ENCODE results near the gene CALML4.

The CALML4 gene, protein sequence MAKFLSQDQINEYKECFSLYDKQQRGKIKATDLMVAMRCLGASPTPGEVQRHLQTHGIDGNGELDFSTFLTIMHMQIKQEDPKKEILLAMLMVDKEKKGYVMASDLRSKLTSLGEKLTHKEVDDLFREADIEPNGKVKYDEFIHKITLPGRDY

DNA sequence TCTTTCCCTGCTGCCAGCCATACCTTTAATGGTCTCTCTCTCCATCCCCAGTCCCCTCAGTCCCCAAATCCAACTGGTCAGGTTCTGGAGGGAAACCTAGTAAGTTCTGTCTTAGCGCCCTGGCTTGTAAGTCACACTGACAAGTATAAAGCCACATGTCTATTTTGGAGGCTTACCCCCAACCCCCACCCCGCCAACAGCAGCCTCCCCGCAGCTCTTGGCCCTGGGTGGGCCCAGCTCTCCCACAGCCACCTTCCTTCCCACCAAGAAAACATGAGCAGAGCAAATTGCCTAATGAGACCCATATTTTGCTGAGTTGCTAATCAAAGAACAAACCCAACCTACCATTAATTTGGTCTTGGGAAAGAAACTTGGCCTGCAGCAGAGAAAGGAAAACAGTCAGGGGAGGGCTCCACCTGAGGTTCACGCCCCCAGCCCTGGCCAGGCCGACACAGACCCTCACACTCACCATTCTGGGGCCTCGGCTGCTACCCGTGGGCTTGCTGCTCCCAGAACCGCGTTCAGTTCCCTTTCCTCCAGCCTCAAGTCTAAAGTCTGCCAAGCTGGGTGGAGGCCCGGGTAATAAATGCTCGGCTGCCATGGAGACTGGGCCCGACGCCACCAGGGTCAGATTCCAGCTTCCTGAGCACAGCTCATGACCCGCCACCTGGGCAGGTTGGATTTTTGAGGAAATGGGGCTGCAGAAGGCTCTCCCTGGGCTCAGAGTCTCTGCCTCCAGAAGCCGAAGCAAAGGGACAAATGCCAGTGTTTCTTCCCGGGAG is at the start of gene CALML4:
CALML4 (minus strand) TSS at position 557 of the 782 bp plus-strand sequence; CDS start at position 472, 85 bp downstream.
- TF ChIP-seq, protein P1, sequence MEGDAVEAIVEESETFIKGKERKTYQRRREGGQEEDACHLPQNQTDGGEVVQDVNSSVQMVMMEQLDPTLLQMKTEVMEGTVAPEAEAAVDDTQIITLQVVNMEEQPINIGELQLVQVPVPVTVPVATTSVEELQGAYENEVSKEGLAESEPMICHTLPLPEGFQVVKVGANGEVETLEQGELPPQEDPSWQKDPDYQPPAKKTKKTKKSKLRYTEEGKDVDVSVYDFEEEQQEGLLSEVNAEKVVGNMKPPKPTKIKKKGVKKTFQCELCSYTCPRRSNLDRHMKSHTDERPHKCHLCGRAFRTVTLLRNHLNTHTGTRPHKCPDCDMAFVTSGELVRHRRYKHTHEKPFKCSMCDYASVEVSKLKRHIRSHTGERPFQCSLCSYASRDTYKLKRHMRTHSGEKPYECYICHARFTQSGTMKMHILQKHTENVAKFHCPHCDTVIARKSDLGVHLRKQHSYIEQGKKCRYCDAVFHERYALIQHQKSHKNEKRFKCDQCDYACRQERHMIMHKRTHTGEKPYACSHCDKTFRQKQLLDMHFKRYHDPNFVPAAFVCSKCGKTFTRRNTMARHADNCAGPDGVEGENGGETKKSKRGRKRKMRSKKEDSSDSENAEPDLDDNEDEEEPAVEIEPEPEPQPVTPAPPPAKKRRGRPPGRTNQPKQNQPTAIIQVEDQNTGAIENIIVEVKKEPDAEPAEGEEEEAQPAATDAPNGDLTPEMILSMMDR (IDR thresholded peaks at IDR 0.05; ENCODE audit: low read length) = no peak
- no peak for TF ChIP-seq EZH2 (IDR thresholded peaks at IDR 0.05; ENCODE audit: borderline replicate concordance, low read length)
- Histone ChIP-seq H3K4me1 (ENCODE audit: insufficient read depth, low read length, severe bottlenecking) (peaks cover 16% of the 10 kb centered on the region), H3K27me3 (ENCODE audit: insufficient read depth, low read length) (no peaks in the 10 kb centered on the region), H3K36me3 (ENCODE audit: insufficient read depth, low read length) (peaks cover 6% of the 10 kb centered on the region; the same call in 1 of the 2 replicates), H4K20me1 (ENCODE audit: insufficient read depth, low read length) (no peaks in the 10 kb centered on the region), H2AFZ (ENCODE audit: low read length) (no peak within 1 kb of the TSS), H3K4me3 (ENCODE audit: low read depth, low read length, poor library complexity, severe bottlenecking) (no peak within 1 kb of the TSS), H3K9ac (ENCODE audit: low read length) (no peak within 1 kb of the TSS), H3K79me2 (ENCODE audit: insufficient read depth, low read length) (no peaks in the 10 kb centered on the region), H3K9me2 (ENCODE audit: low read depth, low read length) (no peaks in the 10 kb centered on the region), H3K4me2 (ENCODE audit: low read length) (no peak within 1 kb of the TSS), H3F3A (ENCODE audit: insufficient read depth, low read length) (no peaks in the 10 kb centered on the region), H3K27ac (ENCODE audit: low read depth, low read length, poor library complexity, severe bottlenecking) (no peak within 1 kb of the TSS), H3K9me3 (ENCODE audit: low read length) (no peaks in the 10 kb centered on the region)

DNA sequence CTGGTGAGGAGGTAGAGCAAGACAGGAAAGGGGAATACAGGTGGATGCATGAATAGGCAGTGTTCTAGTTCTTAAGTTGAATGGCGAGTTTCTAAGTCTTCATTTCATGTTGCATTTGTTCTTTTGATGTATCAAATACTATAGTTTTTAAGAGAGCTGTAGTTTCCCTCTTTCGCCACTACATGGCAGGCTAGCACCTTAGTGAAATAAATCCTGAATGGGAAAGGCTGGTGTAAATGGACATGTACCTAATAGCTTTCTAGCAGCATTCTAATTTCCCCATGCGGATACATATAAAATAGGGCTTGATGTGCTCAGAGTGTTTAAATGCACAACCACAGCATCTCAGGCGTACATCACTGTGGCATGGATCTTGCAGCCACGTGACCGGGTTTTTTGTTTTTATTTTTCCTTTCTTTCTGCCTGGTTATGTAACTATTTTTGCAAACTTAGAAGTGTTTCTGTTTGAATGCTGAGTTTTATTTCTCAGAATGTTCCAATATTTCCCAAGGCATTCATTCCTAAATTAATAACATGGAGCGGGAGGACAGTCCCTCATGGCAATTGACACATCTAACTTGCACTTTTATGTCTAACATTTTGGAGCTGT is 47.9 kb upstream of the CALML4 start:
- Histone ChIP-seq H3K9ac (ENCODE audit: low read length) (no peak overlapping the region), H3K79me2 (ENCODE audit: insufficient read depth, low read length) (no peaks in the 10 kb centered on the region), H3K27me3 (ENCODE audit: insufficient read depth, low read length) (no peaks in the 10 kb centered on the region), H3F3A (ENCODE audit: insufficient read depth, low read length) (no peaks in the 10 kb centered on the region), H3K27ac (ENCODE audit: low read depth, low read length, poor library complexity, severe bottlenecking) (no peak overlapping the region), H3K4me1 (ENCODE audit: insufficient read depth, low read length, severe bottlenecking) (peaks cover 13% of the 10 kb centered on the region), H3K9me3 (ENCODE audit: low read length) (no peaks in the 10 kb centered on the region), H3K4me2 (ENCODE audit: low read length) (no peak overlapping the region), H3K9me2 (ENCODE audit: low read depth, low read length) (no peaks in the 10 kb centered on the region), H3K4me3 (ENCODE audit: low read depth, low read length, poor library complexity, severe bottlenecking) (no peak overlapping the region), H3K36me3 (ENCODE audit: insufficient read depth, low read length) (no peaks in the 10 kb centered on the region), H4K20me1 (ENCODE audit: insufficient read depth, low read length) (no peaks in the 10 kb centered on the region), H2AFZ (ENCODE audit: low read length) (no peak overlapping the region)
- TF ChIP-seq EZH2 (IDR thresholded peaks at IDR 0.05; ENCODE audit: borderline replicate concordance, low read length) = no peak
- TF ChIP-seq, protein P1 (IDR thresholded peaks at IDR 0.05; ENCODE audit: low read length) = peak; percentile 88

DNA sequence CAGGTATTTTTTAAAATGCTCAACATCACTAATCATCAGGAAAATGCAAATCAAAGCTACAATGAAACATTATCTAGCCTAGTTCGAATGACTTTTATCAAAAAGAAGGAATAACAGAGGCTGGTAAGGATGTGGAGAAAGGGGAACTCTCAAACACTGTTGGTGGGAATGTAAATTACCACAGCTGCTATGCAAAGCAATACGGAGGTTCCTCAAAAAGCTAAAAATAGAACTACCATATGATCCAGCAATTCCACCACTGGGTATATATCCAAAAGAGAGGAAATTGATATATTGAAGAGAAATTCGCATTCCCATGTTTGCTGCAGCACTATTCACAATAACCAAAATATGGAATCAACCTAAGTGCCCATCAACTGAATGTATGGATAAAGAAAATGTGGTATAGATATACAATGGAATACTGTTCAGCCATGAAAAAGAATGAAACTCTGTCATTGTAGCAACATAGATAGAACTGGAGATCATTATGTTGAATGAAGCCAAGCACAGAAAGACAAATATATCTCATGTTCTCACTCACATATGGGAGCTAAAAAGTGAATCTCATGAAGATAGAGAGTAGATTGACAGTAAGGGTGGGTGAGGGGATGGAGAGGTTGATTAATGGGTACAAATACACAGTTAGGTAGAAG is 44.1 kb upstream of the CALML4 start:
- TF ChIP-seq EZH2 (IDR thresholded peaks at IDR 0.05; ENCODE audit: borderline replicate concordance, low read length) = no peak
- TF ChIP-seq, protein P1 (IDR thresholded peaks at IDR 0.05; ENCODE audit: low read length) = no peak
- Histone ChIP-seq H3K27ac (ENCODE audit: low read depth, low read length, poor library complexity, severe bottlenecking) (no peak overlapping the region), H3K9me3 (ENCODE audit: low read length) (no peaks in the 10 kb centered on the region), H3F3A (ENCODE audit: insufficient read depth, low read length) (no peaks in the 10 kb centered on the region), H2AFZ (ENCODE audit: low read length) (no peak overlapping the region), H3K9me2 (ENCODE audit: low read depth, low read length) (no peaks in the 10 kb centered on the region), H3K4me1 (ENCODE audit: insufficient read depth, low read length, severe bottlenecking) (no peaks in the 10 kb centered on the region), H3K4me3 (ENCODE audit: low read depth, low read length, poor library complexity, severe bottlenecking) (no peak overlapping the region), H3K79me2 (ENCODE audit: insufficient read depth, low read length) (no peaks in the 10 kb centered on the region), H3K27me3 (ENCODE audit: insufficient read depth, low read length) (no peaks in the 10 kb centered on the region), H3K4me2 (ENCODE audit: low read length) (no peak overlapping the region), H4K20me1 (ENCODE audit: insufficient read depth, low read length) (no peaks in the 10 kb centered on the region), H3K36me3 (ENCODE audit: insufficient read depth, low read length) (no peaks in the 10 kb centered on the region), H3K9ac (ENCODE audit: low read length) (no peak overlapping the region)

Measured in OCI-LY1 (cell line).